GM13977 (cell line): ENCODE data around the gene TMEM196.

Experiments used
- DNase-seq: peaks from one replicate; pipeline ENCODE4 v3.0.0; 2012; ENCODE audit warnings: low spot score
- CTCF ChIP-seq: IDR thresholded peaks from 2 replicates; pipeline ENCODE4 v1.5.1; 2012; ENCODE audit warnings: mild to moderate bottlenecking, control low read depth; ENCODE audit not compliant: insufficient read depth; ENCODE audit errors: extremely low read depth, missing control alignments
- in situ Hi-C: fragments of 300-500 bp; cut with MboI; formaldehyde crosslinking; loops from one replicate; pipeline ENCODE4 v1.12.0; 2022; ENCODE audit warnings: low sequenced_read_pairs, low pct_unique_long_range_greater_than_20kb, mixed read lengths, inconsistent platforms; ENCODE audit not compliant: unreplicated experiment

The TMEM196 gene

GRCh38 chr7:19713676-19714075 is 59.7 kb downstream of the TMEM196 start:
- no peak for DNase-seq
- in situ Hi-C loops = no loop called here
- peak; percentile 57 for TF ChIP-seq CTCF

- no peak for DNase-seq
- in situ Hi-C loops = no loop called here
- TF ChIP-seq CTCF = no peak
Measured at GRCh38 chr7:19709249-19709578, 64.2 kb downstream of the TMEM196 start.

GRCh38 chr7:19708397-19709248 is 64.8 kb downstream of the TMEM196 start, which contains the start of gene POLR1F:
POLR1F (minus strand) TSS chr7:19709037; CDS start chr7:19709016, 21 bp downstream.
- in situ Hi-C loops = no loop called here
- DNase-seq = peak; percentile 80
- TF ChIP-seq CTCF = peak; percentile 96

GRCh38 chr7:19707240-19707639 is 66.2 kb downstream of the TMEM196 start:
- no peak for TF ChIP-seq CTCF
- DNase-seq = no peak

GRCh38 chr7:19705663-19706062 is 67.8 kb downstream of the TMEM196 start:
- in situ Hi-C loops = no loop called here
- no peak for DNase-seq
- no peak for TF ChIP-seq CTCF

More at GRCh38 chr7:19707240-19707639, 66.2 kb downstream of the TMEM196 start:
- in situ Hi-C loops = no loop called here

- in situ Hi-C loops = no loop called here
- TF ChIP-seq CTCF = no peak
- no peak for DNase-seq
Measured at GRCh38 chr7:19701471-19701870, 71.9 kb downstream of the TMEM196 start.

GRCh38 chr7:19700936-19701335 is 72.5 kb downstream of the TMEM196 start:
- DNase-seq = no peak
- no peak for TF ChIP-seq CTCF
- in situ Hi-C loops = no loop called here
